ENCODE results near the gene MAPK12. TPM values are rescaled to one million over a fixed set of nuclear protein-coding genes. Genes with fewer than 3 reads are reported as not detected.
A peak's percentile ranks its signal among the peaks of the same experiment; 100 is the strongest.

Gene MAPK12
- total and polyA plus RNA-seq, 9 of the 15 experiments (the other 6 are each of a cell fraction or from before 2014, with no cell fraction given), result 0.79 to 71.5 (median 32.8) TPM

GRCh38 chr22:50260801-50261614, 475 bp downstream of the MAPK12 start (continued):
- TF ChIP-seq ZMIZ1 (IDR thresholded peaks at IDR 0.05; ENCODE audit: low read depth in 2 of 2, low read length in 2 of 2) (no peak), SAFB2 (IDR thresholded peaks at IDR 0.05; ENCODE audit: borderline replicate concordance, low read depth, low read length, severe bottlenecking) (no peak), ARID3B (CRISPR knock-in tag; IDR thresholded peaks at IDR 0.05; ENCODE audit: borderline replicate concordance) (no peak), ZBTB7A (IDR thresholded peaks at IDR 0.05; ENCODE audit: borderline replicate concordance, control insufficient read depth, low read depth, low read length) (peak; percentile 27; the same call in 1 of the 2 replicates), ZNF740 (CRISPR knock-in tag; IDR thresholded peaks at IDR 0.05) (peak; percentile 53; the same call in 1 of the 2 replicates), ZNF740 (tag; IDR thresholded peaks at IDR 0.05) (no peak), GATAD2B (IDR thresholded peaks at IDR 0.05; ENCODE audit: borderline replicate concordance) (0 out of 2 replicates have a peak, but pooled peaks have one; percentile 49), SIN3B (IDR thresholded peaks at IDR 0.05; ENCODE audit: low read depth) (0 out of 2 replicates have a peak, but pooled peaks have one; percentile 16), ZNF146 (CRISPR knock-in tag; IDR thresholded peaks at IDR 0.05; ENCODE audit: unreplicated experiment) (no peak), ZNF511 (CRISPR knock-in tag; IDR thresholded peaks at IDR 0.05) (0 out of 2 replicates have a peak, but pooled peaks have one; percentile 61), POLR2A (conservative IDR thresholded peaks at IDR 0.05) (0 out of 2 replicates have a peak, but pooled peaks have one; percentile 28), HDAC1 (IDR thresholded peaks at IDR 0.05) (no peak), FOXP1 (CRISPR knock-in tag; IDR thresholded peaks at IDR 0.05) (no peak), ZNF512 (tag; IDR thresholded peaks at IDR 0.05) (no peak)
